Stomach (tissue), 4 donors: ENCODE results near the gene SDC3.

Experiments used
- CTCF ChIP-seq, 7 experiments: fragments of 450-650 bp in 4 of 7; fragments of 200-600 bp in 3 of 7; sonication (generic) in 3 of 7; IDR thresholded peaks; one replicate each; pipeline ENCODE4 v1.5.1; 2016 to 2019; ENCODE audit warnings: antibody characterized with exemption in 7 of 7, control low read depth in 2 of 7, mild to moderate bottlenecking in 1 of 7
- POLR2A ChIP-seq, 4 donors: fragments of 450-650 bp; IDR thresholded peaks; one replicate each; pipeline ENCODE4 v1.6.1; 2016; ENCODE audit warnings: antibody characterized with exemption in 4 of 4, control low read depth in 2 of 4, mild to moderate bottlenecking in 1 of 4, moderate library complexity in 1 of 4

- TF ChIP-seq CTCF (IDR thresholded peaks at IDR 0.05) = no peak
- TF ChIP-seq POLR2A (IDR thresholded peaks at IDR 0.05) = no peak
These were observed 12.5 kb downstream of the SDC3 start for GRCh38 chr1:30895944-30896660.
